Lung (tissue), 12 donors: ENCODE results near the gene NTNG2. TPM values are rescaled to one million over a fixed set of nuclear protein-coding genes. Genes with fewer than 3 reads are reported as not detected.

ENCODE experiments used
- ATAC-seq: fragments of 200-7000 bp; cut with Tn5 transposase; one replicate; pipeline ENCODE4 v1.9.1; 2020; ENCODE audit warnings: moderate number of reproducible peaks; ENCODE audit not compliant: insufficient read depth, low FRiP score
- DNase-seq, 3 donors: peaks; one replicate each; pipeline ENCODE4 v3.0.0-alpha.2; 2013 to 2017
- H3K27ac ChIP-seq, 2 donors: one replicate each; pipeline ENCODE4 v1.5.1; 2013; ENCODE audit warnings: mild to moderate bottlenecking in 2 of 2, moderate library complexity in 2 of 2, control low read depth in 1 of 2, inconsistent platforms in 1 of 2, low read depth in 1 of 2, low read length in 1 of 2
- H3K27me3 ChIP-seq, 3 donors: one replicate each; pipeline ENCODE4 v1.5.1; 2013; ENCODE audit warnings: low read length in 2 of 3; ENCODE audit not compliant: control insufficient read depth in 3 of 3, insufficient read depth in 3 of 3
- H3K36me3 ChIP-seq, 4 donors: one replicate each; pipeline ENCODE4 v1.5.1; 2013; ENCODE audit warnings: low read length in 4 of 4, mild to moderate bottlenecking in 1 of 4, moderate library complexity in 1 of 4; ENCODE audit not compliant: control insufficient read depth in 4 of 4, insufficient read depth in 4 of 4
- H3K4me1 ChIP-seq, 5 donors: one replicate each; pipeline ENCODE4 v1.5.1; 2013; ENCODE audit warnings: low read length in 5 of 5, mild to moderate bottlenecking in 2 of 5, moderate library complexity in 1 of 5; ENCODE audit not compliant: control insufficient read depth in 5 of 5, insufficient read depth in 5 of 5
- H3K4me3 ChIP-seq: one replicate; pipeline ENCODE4 v1.5.1; 2013; ENCODE audit warnings: mild to moderate bottlenecking, control low read depth, moderate library complexity
- H3K9ac ChIP-seq, 2 donors: one replicate each; pipeline ENCODE4 v1.5.1; 2013; ENCODE audit warnings: low read length in 2 of 2, control low read depth in 1 of 2; ENCODE audit not compliant: insufficient read depth in 1 of 2
- H3K9me3 ChIP-seq, 4 donors: one replicate each; pipeline ENCODE4 v1.5.1; 2013; ENCODE audit warnings: low read length in 3 of 4, mild to moderate bottlenecking in 1 of 4, moderate library complexity in 1 of 4; ENCODE audit not compliant: control insufficient read depth in 4 of 4, insufficient read depth in 3 of 4
- CTCF ChIP-seq: IDR thresholded peaks from 2 replicates; pipeline ENCODE4 v1.5.1; 2012; ENCODE audit warnings: mild to moderate bottlenecking; ENCODE audit errors: control extremely low read depth, extremely low read depth
- WGBS, 2 donors: extraction: QIAGEN DNeasy Blood & Tissue Kit; methylation state at CpG; one replicate each; pipeline ENCODE4 v1.1.7; 2013; 5-methylcytosine and 5-hydroxymethylcytosine counted together
- polyA plus RNA-seq, 2 donors: library from polyadenylated mRNA; stranded (reverse); fragments of 200-250 nt; gene quantifications; one replicate each; pipeline ENCODE4 v1.2.1, GENCODE V29; 2013
- total RNA-seq, 2 donors: library from RNA; depleted of rRNA in 1 of 2; stranded (reverse); fragments of >200 nt in 1 of 2; gene quantifications; one replicate each; pipeline ENCODE4 v1.2.1, GENCODE V29; 2014 to 2021
- donor health status: control.
- donor health status: control.
- donor health status: Bipolar disorder and iron deficiency.
- donor health status: healthy.
- donor health status: DM: yes; HTN: yes; CAD: no.

Gene NTNG2
- total and polyA plus RNA-seq, 4 donors = 2.2 to 4.4 (median 2.5) TPM

GRCh38 chr9:132182314-132183091 lies 20.6 kb downstream of the NTNG2 start:
- no peak for ATAC-seq
- Histone ChIP-seq H3K4me1 (peaks cover 0 to 11% (median 2%) of the 10 kb centered on the region in 5 donors), H3K27me3 (peaks cover 0 to 9% (median 0%) of the 10 kb centered on the region in 3 donors), H3K36me3 (no peaks in the 10 kb centered on the region), H3K27ac (no peak overlapping the region), H3K9me3 (no peaks in the 10 kb centered on the region), H3K9ac (no peak overlapping the region), H3K4me3 (no peak overlapping the region)
- WGBS, 2 donors = 61 to 67% methylated on average over 18 of the region's 18 CpGs
- no peak for TF ChIP-seq CTCF
- DNase-seq = peak in 1 of 3 donors; percentile 11

- ATAC-seq (peak; percentile 53), DNase-seq (no peak)
- Histone ChIP-seq H3K36me3 (no peaks in the 10 kb centered on the region), H3K27me3 (peaks cover 0 to 11% (median 0%) of the 10 kb centered on the region in 3 donors), H3K9me3 (no peaks in the 10 kb centered on the region), H3K4me3 (no peak overlapping the region), H3K4me1 (peaks cover 0 to 11% (median 2%) of the 10 kb centered on the region in 5 donors), H3K27ac (no peak overlapping the region), H3K9ac (no peak overlapping the region)
- WGBS, 2 donors = 58 to 60% methylated on average over 9 of the region's 9 CpGs
- TF ChIP-seq CTCF = no peak
These were observed 21.3 kb downstream of the NTNG2 start for GRCh38 chr9:132183134-132183533.

GRCh38 chr9:132183715-132184114 lies 21.9 kb downstream of the NTNG2 start:
- peaks cover 0 to 11% (median 0%) of the 10 kb centered on the region in 3 donors for H3K27me3 ChIP-seq
- H3K4me3 ChIP-seq = no peak overlapping the region
- no peak for TF ChIP-seq CTCF
- H3K36me3 ChIP-seq = no peaks in the 10 kb centered on the region
- no peak for ATAC-seq
- H3K27ac ChIP-seq = no peak overlapping the region
- H3K9ac ChIP-seq = no peak overlapping the region
- H3K4me1 ChIP-seq = peaks cover 0 to 11% (median 2%) of the 10 kb centered on the region in 5 donors
- WGBS, 2 donors = 72 to 77% methylated on average over 6 to 7 of the region's 7 CpGs
- H3K9me3 ChIP-seq = no peaks in the 10 kb centered on the region
- DNase-seq = no peak
